A549 (cell line): Measurements from ENCODE around the gene TMEM141.

Source experiments
- CEBPB ChIP-seq, 2 experiments: fragments of >200 bp in 1 of 2; sonication (Bioruptor Twin) in 1 of 2; formaldehyde crosslinking in 1 of 2; IDR thresholded peaks; 2 replicates each; pipeline ENCODE4 v1.6.1; 2012 to 2016
- CHD2 ChIP-seq: fragments of 150-350 bp; IDR thresholded peaks from 2 replicates; pipeline ENCODE4 v1.6.1; 2014; ENCODE audit warnings: low read length; ENCODE audit not compliant: partially characterized antibody
- EP300 ChIP-seq, 2 experiments: fragments of >200 bp; sonication (Bioruptor Twin); formaldehyde crosslinking; IDR thresholded peaks; 2 replicates in 1 of 2; 3 replicates in 1 of 2; pipeline ENCODE4 v1.6.1; 2016 to 2017
- NPAS2 ChIP-seq: fragments of 250-450 bp; sonication (Bioruptor Pico); IDR thresholded peaks from 2 replicates; pipeline ENCODE4 v1.8.0; 2022; ENCODE audit warnings: mild to moderate bottlenecking, moderate library complexity, borderline replicate concordance
- POLR2A ChIP-seq: IDR thresholded peaks from 2 replicates; pipeline ENCODE4 v1.6.1; 2012; ENCODE audit warnings: mild to moderate bottlenecking, low read length
- TP53 ChIP-seq: fragments of 250-450 bp; sonication (Bioruptor Pico); IDR thresholded peaks from 2 replicates; pipeline ENCODE4 v1.5.0; 2021; ENCODE audit warnings: mild to moderate bottlenecking, moderate library complexity
- USF2 ChIP-seq: fragments of 450-650 bp; IDR thresholded peaks from 2 replicates; pipeline ENCODE4 v1.6.1; 2014; ENCODE audit warnings: antibody characterized with exemption
- ZC3H11A ChIP-seq: fragments of 450-650 bp; IDR thresholded peaks from 2 replicates; pipeline ENCODE4 v1.6.1; 2014; ENCODE audit warnings: antibody characterized with exemption, mild to moderate bottlenecking
- TF ChIP-seq, protein P1 (sequence below): fragments of >200 bp; sonication (Bioruptor Twin); formaldehyde crosslinking; IDR thresholded peaks from 3 replicates; pipeline ENCODE4 v1.5.1; 2016
- TF ChIP-seq, protein P2 (sequence below): fragments of 150-350 bp; IDR thresholded peaks from 2 replicates; pipeline ENCODE4 v1.6.1; 2014; ENCODE audit warnings: low read depth, mild to moderate bottlenecking, low read length

- TF ChIP-seq, protein P1, sequence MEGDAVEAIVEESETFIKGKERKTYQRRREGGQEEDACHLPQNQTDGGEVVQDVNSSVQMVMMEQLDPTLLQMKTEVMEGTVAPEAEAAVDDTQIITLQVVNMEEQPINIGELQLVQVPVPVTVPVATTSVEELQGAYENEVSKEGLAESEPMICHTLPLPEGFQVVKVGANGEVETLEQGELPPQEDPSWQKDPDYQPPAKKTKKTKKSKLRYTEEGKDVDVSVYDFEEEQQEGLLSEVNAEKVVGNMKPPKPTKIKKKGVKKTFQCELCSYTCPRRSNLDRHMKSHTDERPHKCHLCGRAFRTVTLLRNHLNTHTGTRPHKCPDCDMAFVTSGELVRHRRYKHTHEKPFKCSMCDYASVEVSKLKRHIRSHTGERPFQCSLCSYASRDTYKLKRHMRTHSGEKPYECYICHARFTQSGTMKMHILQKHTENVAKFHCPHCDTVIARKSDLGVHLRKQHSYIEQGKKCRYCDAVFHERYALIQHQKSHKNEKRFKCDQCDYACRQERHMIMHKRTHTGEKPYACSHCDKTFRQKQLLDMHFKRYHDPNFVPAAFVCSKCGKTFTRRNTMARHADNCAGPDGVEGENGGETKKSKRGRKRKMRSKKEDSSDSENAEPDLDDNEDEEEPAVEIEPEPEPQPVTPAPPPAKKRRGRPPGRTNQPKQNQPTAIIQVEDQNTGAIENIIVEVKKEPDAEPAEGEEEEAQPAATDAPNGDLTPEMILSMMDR: no peak
- no peak for TF ChIP-seq USF2
- TF ChIP-seq POLR2A: no peak
- no peak for TF ChIP-seq TP53 (CRISPR knock-in tag)
- no peak for TF ChIP-seq NPAS2 (CRISPR knock-in tag)
- TF ChIP-seq CEBPB (IDR thresholded peaks at IDR 0.05): no peak
- no peak for TF ChIP-seq EP300 (IDR thresholded peaks at IDR 0.05)
- TF ChIP-seq, protein P2, sequence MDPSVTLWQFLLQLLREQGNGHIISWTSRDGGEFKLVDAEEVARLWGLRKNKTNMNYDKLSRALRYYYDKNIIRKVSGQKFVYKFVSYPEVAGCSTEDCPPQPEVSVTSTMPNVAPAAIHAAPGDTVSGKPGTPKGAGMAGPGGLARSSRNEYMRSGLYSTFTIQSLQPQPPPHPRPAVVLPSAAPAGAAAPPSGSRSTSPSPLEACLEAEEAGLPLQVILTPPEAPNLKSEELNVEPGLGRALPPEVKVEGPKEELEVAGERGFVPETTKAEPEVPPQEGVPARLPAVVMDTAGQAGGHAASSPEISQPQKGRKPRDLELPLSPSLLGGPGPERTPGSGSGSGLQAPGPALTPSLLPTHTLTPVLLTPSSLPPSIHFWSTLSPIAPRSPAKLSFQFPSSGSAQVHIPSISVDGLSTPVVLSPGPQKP: no peak
- TF ChIP-seq ZC3H11A: no peak
- TF ChIP-seq CHD2: no peak
Measured at GRCh38 chr9:136802321-136802720, 11.2 kb downstream of the TMEM141 start.
